Body of pancreas (tissue), 4 donors: ENCODE results near the gene STX17. TPM values are rescaled to one million over a fixed set of nuclear protein-coding genes. Genes with fewer than 3 reads are reported as not detected.

ENCODE experiments used
- ATAC-seq: fragments of 150-250 bp; one replicate; pipeline ENCODE4 v1.9.1; 2016
- DNase-seq, 4 donors: peaks; one replicate each; pipeline ENCODE4 v3.0.0-alpha.2; 2019
- H3K27ac ChIP-seq, 4 donors: fragments of 200-600 bp; sonication (generic); 1 replicate in 3 of 4; 2 replicates in 1 of 4; pipeline versions ENCODE4 v1.5.1 to v1.6.1; 2016 to 2019; ENCODE audit warnings: mild to moderate bottlenecking in 1 of 4, mixed read lengths in 1 of 4, moderate library complexity in 1 of 4
- H3K27me3 ChIP-seq, 2 donors: fragments of 200-600 bp; sonication (generic); one replicate each; pipeline ENCODE4 v1.6.0; 2016; ENCODE audit warnings: mild to moderate bottlenecking in 1 of 2
- H3K36me3 ChIP-seq, 2 donors: fragments of 200-600 bp; sonication (generic); replicated peaks in 1 of 2; 2 replicates each; pipeline ENCODE4 v1.5.1; 2016; ENCODE audit warnings: low read depth in 2 of 2; ENCODE audit not compliant: insufficient read depth in 1 of 2
- H3K4me1 ChIP-seq: fragments of 200-600 bp; sonication (generic); one replicate; pipeline ENCODE4 v1.6.0; 2016
- H3K4me3 ChIP-seq, 2 donors: fragments of 200-600 bp; sonication (generic); 1 replicate in 1 of 2; 2 replicates in 1 of 2; pipeline ENCODE4 v1.5.1; 2016 to 2019
- H3K9me3 ChIP-seq, 3 donors: fragments of 200-600 bp; sonication (generic); 1 replicate in 2 of 3; 2 replicates in 1 of 3; pipeline ENCODE4 v1.5.1; 2016
- POLR2A ChIP-seq, 3 donors: fragments of 450-650 bp; IDR thresholded peaks; one replicate each; pipeline ENCODE4 v1.6.1; 2016; ENCODE audit warnings: antibody characterized with exemption in 3 of 3, mild to moderate bottlenecking in 2 of 3
- WGBS, 2 donors: methylation state at CpG; one replicate each; pipeline ENCODE4 v1.1.5; 2017; 5-methylcytosine and 5-hydroxymethylcytosine counted together
- intact Hi-C: fragments of 100-400 bp; cut with DNase I; formaldehyde crosslinking; loops from one replicate; pipeline ENCODE4 v1.15.1; 2023
- total RNA-seq, 2 donors: library from RNA; depleted of rRNA; stranded (reverse); fragments of >200 nt; gene quantifications; one replicate each; pipeline ENCODE4 v1.1.0, GENCODE V29; 2016
- TF ChIP-seq, protein P1 (sequence below), 7 experiments: fragments of 450-650 bp in 4 of 7; fragments of 200-600 bp in 3 of 7; sonication (generic) in 3 of 7; IDR thresholded peaks; one replicate each; pipeline ENCODE4 v1.5.1; 2016 to 2019; ENCODE audit warnings: antibody characterized with exemption in 7 of 7

STX17 gene
- total RNA-seq, 2 donors from 2014 or later, result 29.8 to 73.2 TPM

GRCh38 chr9:99916650-99917049 lies 10.2 kb downstream of the STX17 start:
- intact Hi-C loops, result no loop called here
- Histone ChIP-seq H3K9me3 (no peaks in the 10 kb centered on the region), H3K4me1 (no peaks in the 10 kb centered on the region), H3K36me3 (peaks cover 7 to 8% of the 10 kb centered on the region in 2 donors), H3K27ac (no peak overlapping the region), H3K4me3 (no peak overlapping the region), H3K27me3 (no peaks in the 10 kb centered on the region)
- 78 to 95% methylated on average over 1 of the region's 1 CpG for WGBS, 2 donors
- no peak for ATAC-seq
- no peak for DNase-seq
- TF ChIP-seq, protein P1, sequence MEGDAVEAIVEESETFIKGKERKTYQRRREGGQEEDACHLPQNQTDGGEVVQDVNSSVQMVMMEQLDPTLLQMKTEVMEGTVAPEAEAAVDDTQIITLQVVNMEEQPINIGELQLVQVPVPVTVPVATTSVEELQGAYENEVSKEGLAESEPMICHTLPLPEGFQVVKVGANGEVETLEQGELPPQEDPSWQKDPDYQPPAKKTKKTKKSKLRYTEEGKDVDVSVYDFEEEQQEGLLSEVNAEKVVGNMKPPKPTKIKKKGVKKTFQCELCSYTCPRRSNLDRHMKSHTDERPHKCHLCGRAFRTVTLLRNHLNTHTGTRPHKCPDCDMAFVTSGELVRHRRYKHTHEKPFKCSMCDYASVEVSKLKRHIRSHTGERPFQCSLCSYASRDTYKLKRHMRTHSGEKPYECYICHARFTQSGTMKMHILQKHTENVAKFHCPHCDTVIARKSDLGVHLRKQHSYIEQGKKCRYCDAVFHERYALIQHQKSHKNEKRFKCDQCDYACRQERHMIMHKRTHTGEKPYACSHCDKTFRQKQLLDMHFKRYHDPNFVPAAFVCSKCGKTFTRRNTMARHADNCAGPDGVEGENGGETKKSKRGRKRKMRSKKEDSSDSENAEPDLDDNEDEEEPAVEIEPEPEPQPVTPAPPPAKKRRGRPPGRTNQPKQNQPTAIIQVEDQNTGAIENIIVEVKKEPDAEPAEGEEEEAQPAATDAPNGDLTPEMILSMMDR (IDR thresholded peaks at IDR 0.05), result no peak
- TF ChIP-seq POLR2A (IDR thresholded peaks at IDR 0.05), result no peak

DNA sequence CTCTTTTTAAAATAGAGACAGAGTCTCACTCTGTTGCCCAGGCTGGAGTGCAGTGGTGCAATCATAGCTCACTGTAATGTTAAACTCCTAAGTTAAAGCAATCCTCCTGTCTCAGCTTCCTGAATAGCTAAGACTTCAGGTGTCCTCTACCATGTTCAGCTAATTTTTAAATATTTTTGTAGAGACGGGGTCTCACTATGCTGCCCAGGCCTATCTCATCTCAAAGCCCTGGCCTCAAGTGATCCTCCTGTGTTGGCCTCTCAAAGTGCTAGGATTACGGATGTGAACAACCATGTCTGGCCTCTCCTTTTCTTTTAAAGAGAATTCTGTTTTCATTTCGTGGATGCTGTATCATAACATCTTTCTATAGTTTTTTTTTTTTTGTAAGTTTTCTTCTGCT lies 11.7 kb downstream of the STX17 start:
- peaks cover 7 to 8% of the 10 kb centered on the region in 2 donors for H3K36me3 ChIP-seq
- H3K9me3 ChIP-seq, result no peaks in the 10 kb centered on the region
- no peaks in the 10 kb centered on the region for H3K27me3 ChIP-seq
- WGBS, 2 donors, result 92 to 93% methylated on average over 3 of the region's 3 CpGs
- H3K27ac ChIP-seq, result no peak overlapping the region
- ATAC-seq (no peak), DNase-seq (no peak)
- TF ChIP-seq POLR2A (IDR thresholded peaks at IDR 0.05), result no peak
- TF ChIP-seq, protein P1 (IDR thresholded peaks at IDR 0.05), result no peak
- no peak overlapping the region for H3K4me3 ChIP-seq
- no peaks in the 10 kb centered on the region for H3K4me1 ChIP-seq
- intact Hi-C loops, result no loop called here

- no peak overlapping the region for H3K27ac ChIP-seq
- no peaks in the 10 kb centered on the region for H3K4me1 ChIP-seq
- no peaks in the 10 kb centered on the region for H3K9me3 ChIP-seq
- TF ChIP-seq, protein P1 (IDR thresholded peaks at IDR 0.05), result no peak
- no peak for TF ChIP-seq POLR2A (IDR thresholded peaks at IDR 0.05)
- ATAC-seq (no peak), DNase-seq (no peak)
- WGBS, 2 donors, result 40 to 59% methylated on average over 2 of the region's 2 CpGs
- H3K4me3 ChIP-seq, result no peak overlapping the region
- no peaks in the 10 kb centered on the region for H3K27me3 ChIP-seq
- intact Hi-C loops, result no loop called here
- H3K36me3 ChIP-seq, result peaks cover 7 to 10% of the 10 kb centered on the region in 2 donors
These were observed 13.5 kb downstream of the STX17 start for GRCh38 chr9:99919930-99920329.

- intact Hi-C loops, result no loop called here
- no peaks in the 10 kb centered on the region for H3K9me3 ChIP-seq
- no peaks in the 10 kb centered on the region for H3K27me3 ChIP-seq
- ATAC-seq (no peak), DNase-seq (no peak)
- no peak for TF ChIP-seq POLR2A (IDR thresholded peaks at IDR 0.05)
- TF ChIP-seq, protein P1 (IDR thresholded peaks at IDR 0.05), result no peak
- H3K4me1 ChIP-seq, result no peaks in the 10 kb centered on the region
- no peak overlapping the region for H3K4me3 ChIP-seq
- peaks cover 0 to 6% of the 10 kb centered on the region in 2 donors for H3K36me3 ChIP-seq
- no peak overlapping the region for H3K27ac ChIP-seq
- WGBS, 2 donors, result 73 to 89% methylated on average over 4 of the region's 4 CpGs
These were observed 15.6 kb downstream of the STX17 start for GRCh38 chr9:99921875-99922710.

- H3K4me1 ChIP-seq, result no peaks in the 10 kb centered on the region
- H3K4me3 ChIP-seq, result no peak overlapping the region
- intact Hi-C loops, result no loop called here
- H3K27me3 ChIP-seq, result no peaks in the 10 kb centered on the region
- peaks cover 0 to 4% of the 10 kb centered on the region in 2 donors for H3K36me3 ChIP-seq
- TF ChIP-seq, protein P1 (IDR thresholded peaks at IDR 0.05), result no peak
- no peak for TF ChIP-seq POLR2A (IDR thresholded peaks at IDR 0.05)
- no peak for DNase-seq
- H3K27ac ChIP-seq, result no peak overlapping the region
- H3K9me3 ChIP-seq, result no peaks in the 10 kb centered on the region
- ATAC-seq, result no peak
These were observed 16.2 kb downstream of the STX17 start for GRCh38 chr9:99922711-99923030.
